HG02981 (cell line): Measurements from ENCODE around the gene INTS6.
"Not testable (repeated sequence)": the region's sequence is repeated elsewhere in the genome, so short reads cannot be mapped to it uniquely, and the experiment has no call there.

ENCODE experiments used
- ATAC-seq: cut with Tn5 transposase; IDR thresholded peaks from one replicate; pipeline ENCODE4 v1.9.1; 2021; ENCODE audit warnings: mild to moderate bottlenecking, moderate library complexity; ENCODE audit not compliant: unreplicated experiment

Gene INTS6

DNA sequence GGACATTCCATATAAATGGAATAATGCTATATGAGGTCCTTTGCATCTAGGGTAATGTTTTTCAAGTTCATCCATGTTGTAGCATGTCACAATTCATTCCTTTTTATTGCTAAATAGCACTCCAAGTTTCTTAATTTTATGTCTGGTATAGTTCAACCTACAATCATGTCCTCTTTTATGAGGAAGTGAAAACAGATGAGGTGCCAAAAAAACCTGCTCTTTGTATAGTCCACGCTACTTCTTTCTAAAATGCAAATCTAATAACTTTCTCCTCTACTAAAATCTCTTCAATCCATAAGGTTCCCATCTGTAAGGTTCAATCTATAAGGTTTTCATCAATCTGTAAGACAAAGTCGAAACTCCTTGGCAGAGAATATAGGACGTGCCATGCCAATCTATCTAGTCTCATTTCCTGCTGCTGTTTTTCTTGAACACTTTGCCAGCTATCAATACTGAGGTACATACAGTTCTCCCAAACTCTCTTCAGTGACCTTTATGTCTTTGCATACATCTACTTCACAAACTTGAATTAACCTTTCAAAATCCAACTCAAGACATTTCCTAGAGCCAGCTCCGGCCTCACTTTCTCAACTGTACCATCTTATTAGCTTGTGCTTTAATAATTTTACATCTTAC lies 33.7 kb downstream of the INTS6 start:
- peak; percentile 60 for ATAC-seq

GRCh38 chr13:51417716-51418115 lies 35.1 kb downstream of the INTS6 start:
- no peak for ATAC-seq

DNA sequence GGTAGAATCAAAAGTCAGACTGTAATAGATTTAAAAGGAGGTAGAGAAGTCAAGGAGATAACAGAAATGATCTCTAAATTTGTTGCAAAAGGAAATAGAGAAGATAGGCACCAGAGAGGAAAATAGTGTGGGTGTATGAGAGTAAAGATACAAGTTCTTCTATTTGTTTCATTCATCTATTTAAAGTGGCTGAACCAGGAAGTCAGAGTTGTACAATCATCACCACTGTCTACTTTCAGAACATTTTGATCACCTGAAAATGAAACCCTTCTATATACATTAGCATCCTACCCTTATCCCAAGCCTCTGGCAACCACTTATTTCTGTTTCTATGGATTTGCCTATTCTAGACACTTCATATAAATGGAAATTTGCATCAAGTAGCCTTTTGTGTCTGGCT lies 36.7 kb downstream of the INTS6 start:
- ATAC-seq, result no peak

- not testable (repeated sequence) for ATAC-seq
Observed at GRCh38 chr13:51415339-51415738, 37.5 kb downstream of the INTS6 start.

DNA sequence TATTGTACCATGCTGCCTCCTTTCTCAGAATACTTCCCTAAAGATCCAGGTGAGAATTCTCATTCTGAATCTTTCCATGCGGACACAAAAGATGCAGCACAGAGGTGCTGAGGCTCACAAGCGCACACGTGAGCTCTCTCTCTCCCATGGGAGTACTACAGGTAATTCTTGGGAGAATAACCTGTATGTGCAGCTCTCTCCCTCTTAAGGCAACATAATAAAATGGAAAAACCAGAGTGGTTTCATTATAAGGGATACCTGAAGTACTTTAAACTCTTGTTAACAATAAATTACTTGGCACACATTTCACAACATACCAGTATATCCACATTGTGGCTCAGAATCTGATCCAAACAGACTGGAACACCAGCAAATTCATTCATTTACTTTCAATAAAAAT lies 40.4 kb downstream of the INTS6 start:
- ATAC-seq, result no peak

- no peak for ATAC-seq
Observed at GRCh38 chr13:51405176-51405575, 47.7 kb downstream of the INTS6 start.

- no peak for ATAC-seq
Observed at GRCh38 chr13:51397262-51397941, 55.4 kb downstream of the INTS6 start.

DNA sequence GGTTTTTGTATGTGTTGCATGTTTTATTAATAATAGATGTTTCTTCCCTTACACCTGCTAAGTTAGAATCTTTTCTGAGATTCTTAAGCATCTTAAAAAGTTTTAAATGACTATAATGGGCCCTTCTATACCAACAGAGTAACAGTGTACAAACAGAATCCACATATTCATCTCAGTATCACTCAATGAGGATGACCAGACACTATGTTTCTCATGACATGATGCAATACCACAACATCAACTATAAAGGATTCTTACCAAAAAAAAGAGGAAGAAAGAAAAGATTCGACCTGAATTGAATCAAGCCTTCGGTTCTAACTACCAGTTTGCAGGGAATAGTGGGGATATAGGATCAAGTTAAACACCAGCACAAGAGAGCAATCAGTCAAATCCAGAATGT lies 56.5 kb downstream of the INTS6 start:
- peak; percentile 92 for ATAC-seq

DNA sequence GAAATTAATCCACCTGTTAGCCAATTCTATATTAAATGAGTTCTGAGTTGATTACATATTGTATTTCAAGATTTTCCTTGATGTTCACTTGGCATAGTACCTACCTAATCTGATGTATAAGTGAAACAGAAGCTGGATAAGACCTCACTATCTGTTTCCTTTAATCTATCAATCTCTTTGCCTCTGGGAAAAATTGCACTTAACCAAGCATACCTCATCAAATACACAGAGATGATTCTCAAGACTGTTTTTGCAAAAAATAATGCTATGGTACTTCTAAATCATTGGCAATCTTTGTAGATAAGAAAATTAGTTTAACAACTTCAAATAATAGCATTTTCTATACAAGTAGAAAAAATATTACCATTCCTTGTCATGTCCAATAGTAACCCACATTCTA lies 58.1 kb downstream of the INTS6 start:
- ATAC-seq, result no peak

DNA sequence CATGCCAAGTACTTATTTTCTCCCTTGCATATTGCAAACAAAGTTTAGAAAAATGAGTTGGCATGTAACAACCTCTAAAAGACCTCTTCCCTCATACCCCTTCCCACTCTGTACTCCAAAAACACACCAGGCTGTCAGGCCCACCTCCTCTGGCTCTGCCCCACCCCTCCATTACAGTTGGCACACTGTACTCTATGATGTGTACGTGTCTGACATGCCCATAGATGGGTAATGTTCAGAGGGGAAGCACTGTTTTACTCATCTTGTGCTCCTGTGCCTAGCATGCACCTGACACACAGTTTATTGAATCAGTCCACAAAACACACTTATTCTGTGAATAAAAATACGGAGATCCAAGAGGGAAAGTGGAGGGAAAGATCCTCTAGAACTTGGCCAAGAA lies 67.7 kb downstream of the INTS6 start:
- no peak for ATAC-seq

GRCh38 chr13:51380269-51380668 lies 72.6 kb downstream of the INTS6 start:
- ATAC-seq, result no peak

DNA sequence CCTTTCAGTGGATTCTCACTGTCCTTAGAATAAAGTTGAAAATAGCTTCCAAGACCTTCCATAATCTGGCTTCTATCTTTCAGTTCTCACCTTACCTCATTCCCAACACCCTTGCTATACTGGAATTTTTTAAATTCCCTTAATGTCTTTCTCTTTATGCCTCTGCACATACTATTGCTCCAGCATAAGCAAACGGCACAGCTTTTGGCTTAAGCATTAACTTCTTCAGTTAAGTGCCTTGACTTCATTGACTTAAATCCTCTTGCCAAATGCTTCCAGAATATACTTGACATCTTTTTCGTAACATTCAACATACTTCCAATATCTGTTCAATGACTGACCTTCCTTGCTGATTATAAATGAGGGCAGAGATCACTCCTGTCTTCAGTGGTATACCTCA lies 79.4 kb downstream of the INTS6 start:
- no peak for ATAC-seq

GRCh38 chr13:51371768-51372399 lies 81.0 kb downstream of the INTS6 start:
- ATAC-seq, result no peak

DNA sequence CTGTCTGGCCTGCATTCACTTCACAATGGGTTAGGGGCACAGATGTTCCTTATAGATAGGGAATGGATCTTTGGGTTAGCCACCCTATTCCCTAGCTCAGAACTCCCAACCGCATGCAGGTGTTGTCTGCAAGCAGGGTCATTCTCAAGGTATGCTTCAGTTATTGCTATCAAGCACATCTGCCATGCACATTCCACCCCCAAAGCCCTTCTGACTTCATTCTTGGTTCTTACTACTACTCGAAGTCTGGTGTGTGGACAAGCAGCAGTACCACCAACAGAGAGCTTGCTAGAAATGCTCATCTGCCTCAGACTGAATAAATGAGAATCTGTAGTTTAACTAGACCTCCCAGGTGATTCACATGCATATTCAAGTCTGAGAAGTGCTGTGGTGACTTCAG lies 82.0 kb downstream of the INTS6 start:
- ATAC-seq, result no peak

GRCh38 chr13:51370116-51370515 lies 82.7 kb downstream of the INTS6 start:
- no peak for ATAC-seq

DNA sequence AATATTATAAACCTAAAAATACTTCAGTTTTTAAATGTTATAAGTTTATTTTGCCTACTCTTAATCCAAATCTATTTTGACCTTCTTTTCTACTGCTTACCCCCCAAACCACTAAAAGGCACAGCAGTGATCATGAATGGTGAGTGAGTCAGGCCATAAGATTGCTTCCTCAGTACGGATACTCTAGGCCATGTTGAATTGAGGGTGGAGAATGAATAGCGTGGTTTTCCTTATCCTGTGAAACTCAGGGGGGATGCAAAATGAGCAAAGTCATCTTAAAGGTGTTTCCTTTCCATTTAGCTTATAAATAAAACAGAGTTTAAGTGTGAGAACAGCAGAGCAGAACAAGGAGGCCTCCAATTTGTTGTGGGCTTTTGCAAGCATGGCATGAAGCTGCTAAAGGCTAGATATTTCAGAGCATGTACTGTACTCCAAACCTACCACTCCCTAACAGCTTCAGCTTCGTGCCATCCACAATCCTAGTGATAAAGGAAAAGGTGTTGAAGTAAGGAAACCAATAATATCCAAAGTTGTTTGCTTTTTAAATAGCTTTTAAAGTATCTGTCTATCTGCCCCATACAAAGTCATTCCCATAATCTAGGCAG lies 88.3 kb downstream of the INTS6 start:
- ATAC-seq, result no peak

- ATAC-seq, result no peak
Observed at GRCh38 chr13:51363625-51364024, 89.2 kb downstream of the INTS6 start.

- ATAC-seq, result no peak
Observed at GRCh38 chr13:51361106-51361505, 91.7 kb downstream of the INTS6 start.

- no peak for ATAC-seq
Observed at GRCh38 chr13:51360489-51360888, 92.3 kb downstream of the INTS6 start.

DNA sequence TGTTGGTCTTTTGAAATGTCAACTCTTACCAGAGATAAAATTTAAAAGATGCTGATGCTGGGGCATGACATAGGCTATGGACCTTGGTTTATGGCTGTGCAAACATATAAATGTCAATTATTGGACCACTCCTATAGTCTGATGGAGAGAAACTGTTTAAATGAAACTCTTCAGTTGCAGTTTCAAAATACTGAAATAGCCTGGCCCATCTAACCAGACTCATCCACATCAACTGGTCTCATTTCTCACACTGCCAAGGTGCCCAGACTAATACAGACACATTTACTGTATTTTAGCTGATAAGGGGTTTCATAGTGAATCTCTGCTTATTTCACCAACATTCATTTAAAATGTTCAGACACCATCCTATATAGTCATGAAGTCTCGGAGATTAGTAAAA lies 93.5 kb downstream of the INTS6 start:
- ATAC-seq, result no peak

DNA sequence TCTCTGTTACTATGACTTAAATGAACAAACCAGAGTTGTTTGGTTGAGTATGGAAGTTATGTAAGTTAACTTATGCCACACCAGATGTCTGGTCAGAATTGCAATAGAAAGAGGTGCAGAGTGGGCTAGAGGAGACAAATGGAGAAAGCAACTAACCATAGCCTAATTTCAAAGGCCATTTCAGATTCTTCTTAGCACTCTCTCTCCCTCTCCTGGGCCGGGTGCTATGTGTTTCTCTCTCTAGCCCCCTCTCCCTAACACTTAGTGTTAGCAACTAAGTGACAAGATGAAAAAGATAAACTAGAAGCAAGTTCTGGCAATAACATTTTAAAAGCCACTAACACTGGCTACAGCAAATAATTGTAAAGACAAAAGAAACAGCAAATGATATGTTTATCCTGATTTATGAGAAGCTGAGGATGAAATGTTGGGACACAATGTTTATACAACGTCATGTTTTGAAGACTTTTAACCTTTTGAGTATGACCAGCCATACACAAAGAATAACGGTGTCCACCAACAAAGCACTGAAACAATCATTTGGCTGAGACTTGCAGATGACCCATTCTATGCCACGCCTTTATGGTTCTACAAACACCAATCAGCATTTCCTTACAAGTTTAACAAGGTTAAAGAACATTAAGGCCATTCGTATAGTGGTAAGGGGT lies 94.8 kb downstream of the INTS6 start:
- no peak for ATAC-seq
